AG08395 (cell line): ENCODE measurements around the gene USHBP1.
"Not testable (repeated sequence)": the region's sequence is repeated elsewhere in the genome, so short reads cannot be mapped to it uniquely, and the experiment has no call there.

ENCODE experiments used
- DNase-seq: peaks from one replicate; pipeline ENCODE4 v3.0.0; 2012; ENCODE audit warnings: mixed read lengths, low spot score

The USHBP1 gene

DNA sequence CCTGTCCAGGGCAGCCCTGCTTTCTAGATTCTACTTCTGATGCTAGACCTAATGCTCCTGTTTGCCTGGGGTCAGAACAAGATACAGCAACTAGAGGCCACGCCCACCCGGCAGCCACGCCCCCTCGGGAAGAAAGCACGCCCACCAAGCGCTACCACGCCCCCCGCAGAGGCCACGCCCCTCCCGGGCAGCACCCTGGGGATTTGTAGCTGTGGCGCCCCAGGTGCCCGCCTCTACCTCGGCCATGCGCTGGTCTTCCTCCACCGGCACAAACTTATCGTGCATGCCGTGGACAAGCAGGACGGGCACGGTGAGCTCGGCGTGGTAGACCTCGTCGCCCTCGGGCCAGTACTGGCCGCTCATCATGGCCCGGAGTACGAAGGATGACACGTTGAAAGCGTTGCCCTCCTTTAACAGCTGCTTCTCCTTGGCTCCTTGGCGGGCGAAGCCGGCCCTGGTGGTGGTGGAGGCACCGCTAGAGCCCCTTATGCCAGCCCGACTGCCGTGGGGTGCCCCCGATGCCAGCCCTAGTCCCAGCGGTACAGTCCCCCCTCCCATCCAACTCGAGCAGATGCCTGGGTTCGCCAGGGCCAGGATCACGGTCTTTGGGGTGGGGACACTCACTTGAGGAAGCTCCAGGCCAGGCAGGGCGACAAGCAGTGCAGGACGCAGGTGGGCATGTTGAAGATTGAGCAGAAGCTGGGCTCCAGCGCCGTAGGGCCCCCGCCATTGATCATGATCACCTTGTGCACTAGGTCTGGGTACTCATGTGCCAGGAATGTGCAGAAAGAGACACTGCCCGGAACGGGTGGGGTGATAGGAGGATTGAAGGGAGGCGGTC, 29.7 kb upstream of the USHBP1 start:
- DNase-seq = peak; percentile 42

DNA sequence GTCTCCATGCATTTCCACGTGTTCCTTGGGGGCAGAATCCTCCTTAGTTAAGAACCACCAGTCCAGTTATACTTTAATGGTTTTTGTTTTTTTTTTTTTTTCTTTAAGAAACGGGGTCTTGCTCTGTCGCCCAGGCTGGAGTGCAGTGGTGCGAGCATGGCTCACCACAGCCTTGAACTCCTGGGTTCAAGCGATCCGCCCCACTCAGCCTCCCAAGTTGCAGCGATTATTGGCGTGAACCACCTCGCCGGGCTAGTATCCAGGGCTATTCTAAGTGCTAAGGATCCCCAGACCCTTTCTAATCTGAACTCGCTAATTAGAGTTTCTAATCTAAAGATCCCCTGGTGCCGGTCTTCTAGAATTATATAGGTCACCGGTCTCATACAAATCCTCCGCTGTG, 29.1 kb upstream of the USHBP1 start:
- no peak for DNase-seq

DNA sequence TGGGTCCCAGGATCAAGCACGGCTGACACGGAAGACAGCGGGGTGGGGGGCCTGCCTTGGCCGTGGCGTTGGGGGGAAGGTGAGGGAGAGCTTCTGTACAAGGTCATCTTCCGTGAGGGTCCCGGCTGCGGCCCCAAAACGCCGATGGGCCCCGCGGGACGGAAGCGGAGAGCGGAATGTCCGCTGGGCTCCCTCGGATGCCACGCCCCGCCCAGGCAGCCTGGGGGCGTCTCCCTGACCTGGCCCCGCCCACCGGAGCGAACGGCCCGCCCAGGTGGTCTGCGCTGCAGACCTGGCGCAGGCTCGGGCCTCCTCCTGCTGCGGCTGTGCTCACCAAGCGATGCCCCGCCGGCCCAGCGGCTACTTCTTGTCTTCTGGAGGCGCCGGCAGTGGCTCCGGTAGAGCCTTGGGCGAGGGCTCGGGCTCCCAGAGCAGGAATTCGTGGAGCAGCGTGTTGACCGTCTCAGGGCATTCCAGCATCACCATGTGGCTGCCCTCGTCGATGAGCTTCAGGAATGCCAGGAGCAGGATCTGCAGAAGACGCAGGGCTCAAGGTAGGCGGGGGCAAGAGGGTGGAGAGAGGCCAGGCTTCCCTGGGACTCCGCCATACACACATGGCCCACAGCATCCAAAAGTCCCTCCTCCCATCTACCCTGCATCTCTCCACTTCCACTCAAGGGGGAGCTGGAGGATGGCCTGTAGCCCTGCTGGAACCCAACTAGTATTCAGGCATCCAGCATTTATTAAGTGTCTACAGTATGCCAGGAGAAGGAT, 27.9 kb upstream of the USHBP1 start:
- DNase-seq = peak; percentile 97

DNA sequence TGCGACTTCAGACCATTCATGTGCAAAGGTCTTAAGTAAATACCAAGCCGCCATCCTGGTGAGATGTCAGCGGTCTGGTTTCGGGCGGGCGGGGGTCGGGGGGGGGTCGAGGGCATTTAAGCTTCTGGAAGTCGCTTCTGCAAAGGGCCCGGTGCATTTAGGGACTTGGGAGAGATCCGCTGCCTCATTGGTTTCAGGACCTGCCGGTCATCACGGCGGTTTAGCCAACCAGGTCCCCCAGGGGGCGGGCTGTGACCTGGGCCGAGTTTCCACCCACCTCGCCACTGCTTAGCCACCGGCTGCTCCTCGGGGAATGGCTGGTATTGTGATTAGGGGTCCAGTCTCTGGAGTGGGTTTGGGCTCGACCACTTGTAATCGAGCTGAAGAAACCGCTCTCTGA, 24.9 kb upstream of the USHBP1 start:
- DNase-seq = peak; percentile 94

DNA sequence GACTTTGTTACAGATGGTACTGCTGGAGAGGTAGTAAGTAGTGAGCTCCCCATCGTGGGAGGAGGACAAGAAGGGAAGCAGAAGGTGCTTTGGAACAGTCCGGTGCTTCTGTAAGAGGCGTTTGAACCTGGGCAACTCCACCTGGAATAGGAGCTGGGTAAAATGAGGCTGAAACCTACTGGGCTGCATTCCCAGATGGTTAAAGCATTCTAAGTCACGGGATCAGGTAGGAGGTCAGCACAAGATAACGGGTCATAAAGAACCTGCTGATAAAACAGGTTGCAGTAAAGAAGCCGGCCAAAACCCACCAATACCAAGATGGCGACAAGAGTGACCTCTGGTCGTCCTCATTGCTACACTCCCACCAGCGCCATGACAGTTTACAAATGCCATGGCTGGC, 22.2 kb upstream of the USHBP1 start:
- no peak for DNase-seq

DNA sequence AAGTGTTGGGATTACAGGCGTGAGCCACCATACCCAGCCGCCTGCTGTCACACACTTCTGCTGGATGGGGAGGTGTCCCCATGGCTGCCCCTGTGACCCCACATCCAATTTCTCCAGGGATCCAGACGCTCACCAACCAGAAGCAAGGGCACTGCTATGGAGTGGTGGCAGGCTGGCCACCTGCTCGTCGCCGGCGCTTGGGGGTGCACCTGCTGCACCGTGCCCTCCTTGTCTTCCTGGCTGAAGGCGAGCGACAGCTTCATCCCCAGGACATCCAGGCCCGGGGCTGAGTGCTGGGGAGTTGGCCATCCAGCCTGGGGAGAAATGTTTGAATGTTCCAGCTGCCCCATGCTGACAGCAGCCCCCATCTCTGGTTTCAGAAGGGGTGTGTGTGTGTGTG, 21.7 kb upstream of the USHBP1 start:
- no peak for DNase-seq

DNA sequence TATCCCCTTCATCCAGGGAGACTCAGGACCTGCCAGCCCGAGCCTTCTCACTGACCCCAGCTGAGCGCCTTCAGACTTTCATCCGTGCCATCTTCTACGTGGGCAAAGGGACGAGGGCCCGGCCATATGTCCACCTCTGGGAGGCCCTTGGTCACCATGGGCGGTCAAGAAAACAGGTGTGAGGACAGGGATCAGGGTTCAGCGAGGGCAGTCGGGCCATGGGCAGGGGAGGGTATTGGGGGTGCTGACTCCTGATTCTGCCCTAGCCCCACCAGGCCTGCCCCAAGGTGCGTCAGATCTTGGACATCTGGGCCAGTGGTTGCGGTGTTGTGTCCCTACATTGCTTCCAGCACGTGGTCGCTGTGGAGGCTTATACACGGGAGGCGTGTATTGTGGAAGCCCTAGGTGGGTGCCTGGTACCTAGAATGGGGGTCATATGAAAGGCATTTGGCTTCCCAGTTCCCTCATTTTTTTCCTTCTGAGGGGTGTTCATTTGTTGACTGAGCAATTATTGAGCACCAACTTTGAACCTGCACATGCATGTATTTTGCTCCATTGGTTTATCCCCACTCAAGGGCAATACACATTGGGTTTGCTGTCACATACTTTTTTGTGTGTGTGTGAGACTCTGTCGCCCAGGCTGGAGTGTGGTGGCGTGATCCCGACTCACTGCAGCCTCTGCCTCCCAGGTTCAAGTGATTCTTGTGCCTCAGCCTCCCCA, 21.0 kb upstream of the USHBP1 start:
- DNase-seq = no peak

DNA sequence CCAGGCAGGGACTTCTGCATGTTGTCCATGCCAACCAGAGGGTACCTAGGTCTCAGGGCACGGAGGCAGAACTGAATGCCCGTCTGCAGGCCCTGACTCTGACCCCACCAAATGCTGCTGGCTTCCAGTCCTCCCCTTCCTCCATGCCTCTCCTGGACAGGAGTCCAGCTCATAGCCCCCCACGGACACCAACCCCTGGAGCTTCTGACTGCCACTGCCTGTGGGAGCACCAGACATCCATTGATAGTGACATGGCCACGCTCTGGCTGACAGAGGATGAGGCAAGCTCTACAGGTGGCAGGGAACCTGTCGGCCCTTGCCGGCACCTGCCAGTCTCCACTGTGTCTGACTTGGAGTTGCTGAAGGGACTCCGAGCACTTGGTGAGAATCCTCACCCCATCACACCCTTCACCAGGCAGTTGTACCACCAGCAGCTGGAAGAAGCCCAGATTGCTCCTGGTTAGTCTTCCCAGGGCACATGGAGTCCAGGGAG, 19.0 kb upstream of the USHBP1 start:
- no peak for DNase-seq

DNA sequence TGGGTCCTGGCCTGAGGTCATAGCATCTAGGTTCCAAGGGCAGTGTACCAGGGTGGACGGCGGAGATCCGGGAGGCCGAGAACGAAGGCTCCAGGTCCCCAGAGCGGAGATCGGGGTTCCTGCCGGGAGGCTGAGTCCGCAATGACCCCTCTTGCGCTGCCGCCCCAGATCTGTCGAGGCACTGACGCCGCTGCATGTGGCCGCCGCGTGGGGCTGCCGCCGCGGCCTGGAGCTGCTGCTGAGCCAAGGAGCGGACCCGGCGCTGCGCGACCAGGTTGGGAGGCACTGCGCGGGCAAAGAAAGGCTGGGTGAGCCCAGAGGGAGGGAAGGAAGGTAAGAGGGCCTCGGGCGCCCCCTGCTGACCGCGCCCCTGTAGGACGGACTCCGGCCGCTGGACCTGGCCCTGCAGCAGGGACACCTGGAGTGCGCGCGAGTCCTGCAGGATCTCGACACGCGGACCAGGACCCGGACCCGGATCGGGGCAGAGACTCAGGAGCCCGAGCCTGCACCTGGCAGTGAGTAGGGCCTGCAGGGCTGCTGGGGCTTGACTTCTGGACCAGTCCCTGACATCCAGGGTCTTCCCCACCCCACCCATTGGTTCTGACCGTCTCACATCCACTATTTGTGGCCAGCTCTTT, 18.1 kb upstream of the USHBP1 start:
- DNase-seq = peak; percentile 84

DNA sequence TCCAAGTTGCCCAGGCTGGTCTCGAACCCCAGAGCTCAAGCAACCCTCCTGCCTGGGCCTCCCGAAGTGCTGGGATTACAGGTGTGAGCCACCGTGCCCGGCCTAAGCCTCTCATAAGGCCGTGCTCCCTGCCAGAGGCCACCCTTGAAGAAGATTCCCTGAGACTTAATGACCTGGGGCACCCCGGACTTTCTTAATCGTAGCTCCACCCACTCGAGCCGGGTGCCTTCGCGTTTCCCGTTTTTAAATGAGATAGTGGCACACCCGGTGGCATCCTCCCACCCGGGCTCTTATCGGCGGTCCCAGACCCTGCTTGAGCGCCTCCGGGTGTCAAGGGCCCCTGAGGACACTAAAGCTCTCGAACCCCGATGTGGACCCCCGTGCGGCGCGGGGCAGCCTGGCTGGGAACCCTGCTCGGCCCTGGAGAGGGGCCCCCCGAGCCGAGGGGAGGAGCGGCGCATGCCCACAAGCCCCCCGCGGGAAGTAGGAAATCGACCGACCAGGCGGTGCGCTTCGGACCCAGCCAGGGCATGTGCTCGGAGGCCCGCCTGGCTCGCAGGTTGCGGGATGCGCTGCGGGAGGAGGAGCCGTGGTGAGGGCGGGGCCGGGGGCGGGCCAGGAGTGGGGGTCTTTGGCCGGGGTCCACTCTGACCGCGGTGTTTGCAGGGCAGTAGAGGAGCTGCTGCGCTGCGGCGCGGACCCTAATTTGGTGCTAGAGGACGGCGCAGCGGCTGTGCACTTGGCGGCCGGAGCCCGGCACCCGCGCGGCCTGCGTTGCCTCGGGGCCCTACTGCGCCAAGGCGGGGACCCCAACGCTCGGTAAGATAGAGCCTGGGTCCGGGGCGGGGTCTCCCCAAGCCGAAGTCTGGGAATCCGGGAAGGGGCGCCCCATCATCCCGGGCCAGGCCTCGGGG, 17.1 kb upstream of the USHBP1 start, which contains the start of gene ANKLE1:
ANKLE1 (plus strand) TSS at position 511 of the 914 bp plus-strand sequence; CDS start at position 531, 20 bp downstream.
- DNase-seq = peak; percentile 35

DNA sequence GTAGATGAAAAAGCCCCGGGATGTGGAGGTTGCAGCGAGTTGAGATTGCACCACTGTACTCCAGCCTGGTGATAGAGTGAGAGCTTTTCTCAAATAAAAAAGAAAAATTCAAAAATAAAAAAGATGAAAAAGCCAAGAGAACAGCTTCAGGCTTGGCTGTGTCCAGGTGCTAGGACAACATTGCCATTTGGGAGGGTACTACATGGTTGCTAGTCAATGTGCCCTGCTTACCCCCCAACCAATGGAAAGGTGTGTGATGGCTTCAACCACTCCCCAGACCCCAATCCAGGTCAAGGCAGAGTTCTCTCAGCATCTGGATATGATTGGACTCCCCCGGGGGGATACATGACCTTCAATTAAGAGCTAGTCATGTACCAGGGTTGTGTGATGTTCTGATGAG, 14.9 kb upstream of the USHBP1 start:
- DNase-seq = no peak

DNA sequence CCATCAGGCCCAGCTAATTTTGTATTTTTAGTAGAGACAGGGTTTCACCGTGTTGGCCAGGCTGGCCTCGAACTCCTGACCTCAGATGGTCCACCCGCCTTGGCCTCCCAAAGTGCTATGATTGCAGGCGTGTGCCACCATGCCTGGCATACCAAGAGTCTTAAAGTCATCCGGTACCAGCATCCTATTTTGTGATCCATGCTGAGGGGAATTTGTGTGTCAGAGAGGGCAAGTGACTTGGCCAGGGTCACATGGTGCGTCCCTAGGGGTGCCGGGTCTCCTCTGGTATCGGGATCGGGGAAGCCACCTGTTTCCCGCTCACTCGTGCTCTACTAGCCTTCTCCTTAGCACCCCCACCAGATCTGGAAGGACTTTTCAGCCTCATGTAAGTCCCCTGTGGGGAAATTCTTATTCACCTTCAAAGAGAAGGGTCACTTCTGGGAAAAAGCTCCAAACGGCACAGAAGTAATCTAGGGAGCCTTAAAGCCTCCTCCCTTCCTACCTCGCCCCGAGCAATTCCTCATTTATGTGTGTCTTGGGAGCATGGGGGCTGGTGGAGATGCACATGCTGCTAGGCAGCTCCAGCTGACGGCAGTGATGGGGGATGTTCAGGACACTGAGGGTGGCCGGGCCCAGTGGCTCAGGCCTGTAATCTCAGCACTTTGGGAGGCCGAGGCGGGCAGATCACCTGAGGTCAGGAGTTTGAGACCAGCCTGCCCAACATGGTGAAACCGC, 11.1 kb upstream of the USHBP1 start:
- no peak for DNase-seq

DNA sequence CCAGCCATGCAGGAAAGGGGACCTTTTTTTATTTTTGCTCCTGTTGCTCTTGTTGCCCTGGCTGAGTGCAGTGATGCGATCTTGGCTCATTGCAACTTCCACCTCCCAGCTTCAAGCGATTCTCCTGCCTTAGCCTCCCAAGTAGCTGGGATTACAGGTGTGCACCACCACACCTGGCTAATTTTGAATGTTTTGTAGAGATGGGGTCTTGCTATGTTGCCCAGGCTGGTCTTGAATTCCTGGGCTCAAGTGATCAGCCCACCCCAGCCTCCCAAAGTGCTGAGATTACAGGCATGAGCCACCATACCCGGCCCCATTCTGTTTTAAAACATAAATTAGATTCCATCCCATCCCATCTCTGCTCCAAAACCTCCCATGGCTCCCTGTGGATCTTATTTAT, 10.3 kb upstream of the USHBP1 start:
- not testable (repeated sequence) for DNase-seq

DNA sequence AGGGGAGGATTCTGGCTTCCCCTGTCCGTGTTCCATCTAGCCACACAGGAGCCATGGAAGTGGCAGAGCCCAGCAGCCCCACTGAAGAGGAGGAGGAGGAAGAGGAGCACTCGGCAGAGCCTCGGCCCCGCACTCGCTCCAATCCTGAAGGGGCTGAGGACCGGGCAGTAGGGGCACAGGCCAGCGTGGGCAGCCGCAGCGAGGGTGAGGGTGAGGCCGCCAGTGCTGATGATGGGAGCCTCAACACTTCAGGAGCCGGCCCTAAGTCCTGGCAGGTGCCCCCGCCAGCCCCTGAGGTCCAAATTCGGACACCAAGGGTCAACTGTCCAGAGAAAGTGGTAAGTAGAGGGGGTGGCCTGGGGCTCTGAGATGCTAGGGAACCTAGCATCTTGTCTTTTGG, 4.2 kb upstream of the USHBP1 start:
- no peak for DNase-seq

DNA sequence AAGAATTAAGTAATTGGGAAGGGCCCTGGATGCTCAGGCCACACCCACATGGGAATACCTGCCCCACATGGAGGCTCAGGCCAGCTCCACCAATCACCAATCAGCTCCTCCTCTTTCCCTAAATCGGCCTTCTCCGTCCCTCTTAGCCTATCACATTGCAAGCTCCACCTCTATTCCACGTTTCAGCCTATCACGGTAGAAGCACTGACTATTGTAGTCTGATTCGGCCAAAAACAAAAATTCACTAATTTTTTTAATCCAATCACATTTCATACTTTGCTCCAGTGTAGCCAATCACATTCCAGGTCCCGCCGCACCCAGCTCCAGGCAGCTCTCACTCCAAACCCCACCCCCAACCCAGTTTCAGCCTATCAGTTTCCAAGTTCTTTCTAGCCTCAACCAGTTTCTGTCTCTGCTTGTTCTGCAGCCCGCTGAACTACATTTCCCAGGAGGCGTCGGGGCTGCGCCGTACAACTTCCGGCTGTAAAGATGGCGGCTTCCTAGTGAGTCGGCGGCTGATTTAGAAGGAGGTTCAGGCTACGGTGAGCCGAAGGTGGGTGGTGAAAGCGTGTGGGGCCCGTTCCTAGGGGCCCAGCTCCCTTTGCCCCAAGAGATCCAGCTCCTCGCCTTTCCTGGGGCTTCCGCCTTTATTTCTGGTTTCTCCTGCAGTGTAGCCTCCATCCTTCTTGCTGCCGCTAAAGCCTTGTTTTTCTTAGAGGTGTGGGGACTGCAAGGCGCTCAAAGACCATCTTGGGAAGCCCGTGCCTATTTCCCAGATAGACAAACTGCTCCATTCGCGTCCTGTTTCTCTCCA, 2.6 kb upstream of the USHBP1 start, which contains the start of gene BABAM1:
BABAM1 (plus strand) TSS at position 469 of the 814 bp plus-strand sequence. CDS start 1,364 bp downstream, outside the sequence.
- peak; percentile 100 for DNase-seq

DNA sequence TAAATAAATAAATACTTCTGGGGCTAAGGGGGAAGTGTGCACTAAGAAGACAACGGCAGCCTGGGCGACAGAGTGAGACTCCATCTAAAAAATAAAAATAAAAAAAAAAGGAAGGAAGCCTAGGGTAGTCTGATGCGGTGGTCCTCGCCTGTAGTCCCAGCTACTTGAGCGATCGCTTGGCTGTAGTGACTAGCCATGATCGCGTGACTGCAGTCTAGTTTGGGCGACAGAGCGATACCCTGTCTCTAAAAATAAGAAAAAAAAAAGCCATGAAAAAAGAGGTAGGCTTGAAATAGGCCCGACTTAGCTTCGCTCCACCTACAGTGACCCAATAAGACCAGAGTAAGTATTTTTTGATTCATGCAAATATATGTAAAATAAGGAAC, 2.0 kb upstream of the USHBP1 start:
- no peak for DNase-seq

DNA sequence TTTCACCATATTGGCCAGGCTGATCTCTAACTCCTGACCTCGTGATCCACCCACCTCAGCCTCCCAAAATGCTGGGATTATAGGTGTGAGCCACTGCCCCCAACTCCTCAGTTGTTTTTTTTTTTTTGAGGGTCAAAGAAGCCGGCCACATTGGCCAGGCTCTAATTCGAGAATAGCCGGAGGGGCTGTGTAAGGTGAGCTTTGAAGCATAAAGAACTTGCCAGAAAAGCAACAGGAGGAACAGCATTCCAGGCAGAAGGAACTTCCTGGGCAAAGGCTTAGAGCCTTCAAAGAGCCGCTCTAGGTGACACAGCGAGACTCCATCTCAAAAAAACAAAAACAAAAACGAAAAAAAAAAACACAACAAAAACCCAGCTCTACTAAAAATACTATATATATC, 1.5 kb upstream of the USHBP1 start:
- no peak for DNase-seq

DNA sequence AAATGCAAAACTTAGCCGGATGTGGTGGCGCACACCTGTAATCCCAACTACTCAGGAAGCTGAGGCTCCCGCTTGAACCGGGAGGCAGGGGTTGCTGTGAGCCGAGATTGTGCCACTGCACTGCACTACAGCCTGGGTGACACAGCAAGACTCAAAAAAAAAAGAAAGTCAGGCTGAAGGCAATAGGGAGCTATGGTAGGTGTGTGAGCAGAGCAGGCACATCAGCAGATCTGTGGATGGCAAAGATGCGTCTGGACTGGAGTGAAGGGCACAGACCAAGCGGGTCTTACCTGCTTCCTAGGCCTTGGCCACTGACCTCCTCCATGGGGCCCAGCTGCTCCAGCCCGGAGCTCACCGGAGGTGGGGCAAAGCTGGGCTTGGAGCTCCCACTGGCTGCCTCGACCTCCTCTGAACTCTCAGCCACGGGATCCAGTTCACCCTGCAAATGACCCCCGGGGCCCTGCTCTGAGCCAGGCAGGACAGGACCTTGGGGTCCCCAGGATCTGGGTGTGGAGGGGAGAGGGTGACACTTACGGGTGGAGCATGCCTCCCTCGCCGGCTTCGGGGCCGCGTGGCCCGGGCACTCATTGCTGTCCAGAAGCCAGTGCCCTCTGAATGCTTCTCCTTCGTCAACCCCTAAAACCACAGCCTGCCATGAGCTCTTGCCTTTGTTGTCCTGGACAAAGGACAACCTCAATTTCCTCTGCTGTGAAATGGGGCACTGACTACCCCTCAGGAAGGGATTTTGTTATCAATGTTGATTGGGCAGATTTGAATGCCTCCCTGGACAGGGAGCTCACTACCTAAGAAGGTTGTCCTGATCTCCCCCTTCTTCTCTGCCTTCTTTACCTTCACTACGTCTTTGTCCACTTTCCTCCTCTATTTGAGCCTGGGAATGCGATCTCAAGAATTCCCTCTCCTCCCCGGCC, 569 bp downstream of the USHBP1 start:
- no peak for DNase-seq
